GM19193 (cell line): ENCODE results near the gene MDK.

Source experiments
- POLR2A ChIP-seq: IDR thresholded peaks from 4 replicates; pipeline ENCODE4 v1.6.1; 2011; ENCODE audit not compliant: insufficient read depth, insufficient read length; ENCODE audit errors: extremely low read depth

Gene MDK

DNA sequence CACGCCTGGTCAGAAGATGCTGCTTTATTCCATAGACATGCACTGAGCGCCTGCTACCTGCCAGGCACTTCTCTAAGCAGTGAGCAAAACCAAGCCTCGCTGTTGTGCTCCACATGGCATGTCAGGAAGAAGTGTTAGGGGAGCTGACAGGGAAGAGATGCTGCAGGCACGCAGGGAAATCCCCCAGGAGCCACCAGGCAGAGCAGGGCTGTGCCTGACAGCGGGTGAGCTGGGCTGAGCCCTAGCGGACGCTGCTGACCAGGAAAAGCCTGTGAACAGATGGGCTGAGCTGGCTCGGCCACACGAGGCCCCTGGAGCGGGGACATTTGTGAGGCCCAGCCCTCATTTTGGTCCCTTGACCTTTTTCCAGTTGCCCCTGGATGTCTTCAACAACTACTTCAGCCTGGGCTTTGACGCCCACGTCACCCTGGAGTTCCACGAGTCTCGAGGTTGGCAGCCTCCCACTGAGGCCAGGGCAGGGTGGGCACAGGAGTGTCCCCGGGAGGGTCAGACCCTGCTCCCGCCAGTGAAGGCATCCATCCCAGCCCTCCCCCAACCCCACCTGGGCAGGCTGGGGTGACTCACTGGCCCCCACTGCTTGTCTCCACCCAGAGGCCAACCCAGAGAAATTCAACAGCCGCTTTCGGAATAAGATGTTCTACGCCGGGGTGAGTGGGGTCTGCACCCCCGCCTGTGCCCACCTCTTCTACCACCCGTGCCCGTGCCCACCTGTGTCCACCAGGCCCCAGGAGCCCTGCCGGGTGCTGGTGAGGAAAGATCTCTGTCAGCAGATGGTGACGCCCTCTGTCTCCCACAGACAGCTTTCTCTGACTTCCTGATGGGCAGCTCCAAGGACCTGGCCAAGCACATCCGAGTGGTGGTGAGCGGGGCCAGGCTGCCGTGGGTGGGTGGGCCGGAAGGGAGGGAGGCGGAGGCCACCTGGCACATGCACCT lies 7.4 kb upstream of the MDK start:
- no peak for TF ChIP-seq POLR2A

DNA sequence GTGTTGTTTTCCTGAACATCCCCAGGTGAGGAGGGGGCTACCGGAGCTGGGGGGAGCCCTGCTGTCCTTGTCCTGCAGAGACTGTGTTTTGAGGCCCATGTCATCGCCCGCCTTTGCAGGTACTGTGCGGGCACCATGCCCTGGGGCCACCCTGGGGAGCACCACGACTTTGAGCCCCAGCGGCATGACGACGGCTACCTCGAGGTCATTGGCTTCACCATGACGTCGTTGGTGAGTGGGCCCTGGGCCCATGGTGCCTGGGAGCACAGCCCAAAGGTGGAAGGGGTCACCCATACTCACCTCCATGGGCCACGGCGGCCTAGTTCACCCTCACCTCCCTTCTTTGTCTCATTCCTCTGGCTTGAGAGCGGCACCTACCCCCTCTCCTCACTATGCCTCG lies 6.7 kb upstream of the MDK start:
- TF ChIP-seq POLR2A: no peak

DNA sequence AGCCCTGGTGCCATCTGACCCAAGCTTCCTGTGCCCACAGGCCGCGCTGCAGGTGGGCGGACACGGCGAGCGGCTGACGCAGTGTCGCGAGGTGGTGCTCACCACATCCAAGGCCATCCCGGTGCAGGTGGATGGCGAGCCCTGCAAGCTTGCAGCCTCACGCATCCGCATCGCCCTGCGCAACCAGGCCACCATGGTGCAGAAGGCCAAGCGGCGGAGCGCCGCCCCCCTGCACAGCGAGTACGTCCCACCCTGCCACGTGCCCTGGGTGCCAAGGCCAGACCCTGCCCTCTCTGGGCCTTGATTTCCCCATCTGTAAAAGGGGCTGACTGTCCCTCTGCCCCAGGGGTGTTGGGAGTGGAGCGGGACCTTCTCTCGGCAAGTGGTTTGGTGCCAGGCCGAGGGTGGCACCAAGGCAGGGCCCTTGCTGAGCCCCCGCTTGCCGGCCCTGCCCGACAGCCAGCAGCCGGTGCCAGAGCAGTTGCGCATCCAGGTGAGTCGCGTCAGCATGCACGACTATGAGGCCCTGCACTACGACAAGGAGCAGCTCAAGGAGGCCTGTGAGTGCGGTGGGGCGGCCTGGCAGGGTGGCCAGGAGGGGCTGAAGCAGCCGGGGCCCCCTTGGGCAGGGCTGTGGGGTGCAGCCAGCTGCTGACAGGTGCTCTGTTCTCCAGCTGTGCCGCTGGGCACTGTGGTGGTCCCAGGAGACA lies 5.9 kb upstream of the MDK start:
- no peak for TF ChIP-seq POLR2A

DNA sequence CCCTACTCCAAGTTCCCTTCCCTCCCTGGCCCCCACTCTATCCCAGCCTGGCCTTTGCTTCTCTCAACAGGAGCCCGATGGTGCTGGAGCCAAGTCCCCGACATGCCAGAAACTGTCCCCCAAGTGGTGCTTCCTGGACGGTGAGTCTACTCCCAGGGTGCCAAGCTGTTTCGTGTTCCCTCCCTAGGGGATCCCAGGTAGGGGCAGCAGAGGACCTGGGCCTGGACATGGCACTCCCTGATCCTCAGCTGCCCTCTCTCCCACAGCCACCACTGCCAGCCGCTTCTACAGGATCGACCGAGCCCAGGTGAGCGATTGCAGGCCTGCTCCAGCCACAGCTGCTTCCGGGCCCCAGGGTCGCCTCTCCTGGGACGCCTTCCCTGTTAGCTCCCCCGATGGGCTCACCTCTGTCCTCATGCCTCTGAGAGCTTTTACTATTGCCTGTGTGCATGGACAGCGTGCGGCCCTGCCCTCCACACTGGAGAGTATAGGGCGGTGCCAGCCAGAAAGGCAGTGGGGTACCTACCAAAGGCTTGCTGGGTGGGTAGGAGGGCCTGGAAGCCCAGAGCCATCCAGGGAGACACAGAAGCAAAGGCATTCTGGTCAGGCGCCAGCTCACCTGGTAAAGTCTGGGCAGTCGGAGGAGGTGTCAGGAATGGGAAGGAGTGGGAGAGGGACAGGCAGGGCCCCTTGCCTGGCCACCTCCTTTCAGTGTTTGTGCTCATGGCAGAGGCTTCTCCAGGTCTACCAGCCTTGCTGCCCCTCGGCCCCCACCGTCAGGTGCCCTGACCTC lies 5.0 kb upstream of the MDK start:
- TF ChIP-seq POLR2A: no peak

DNA sequence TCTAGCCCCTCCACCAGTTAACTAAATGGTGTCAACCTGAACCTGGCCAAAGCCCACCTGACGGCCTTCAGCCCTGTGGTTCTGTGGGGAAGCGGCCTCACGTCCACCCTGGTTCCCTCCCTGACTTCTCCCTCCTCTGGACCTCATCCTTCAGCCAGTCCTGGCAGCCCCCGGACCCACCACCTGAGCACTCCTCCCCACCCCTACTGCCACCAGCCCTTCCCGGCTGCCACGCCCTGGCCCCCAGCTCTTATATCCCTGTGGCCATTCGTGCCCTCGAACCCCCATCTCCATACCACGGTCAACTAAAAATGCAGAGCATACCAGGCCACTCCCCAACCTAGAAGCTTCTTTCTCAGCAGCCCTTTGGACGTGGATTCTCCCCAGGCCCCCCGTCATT lies 4.2 kb upstream of the MDK start:
- no peak for TF ChIP-seq POLR2A

DNA sequence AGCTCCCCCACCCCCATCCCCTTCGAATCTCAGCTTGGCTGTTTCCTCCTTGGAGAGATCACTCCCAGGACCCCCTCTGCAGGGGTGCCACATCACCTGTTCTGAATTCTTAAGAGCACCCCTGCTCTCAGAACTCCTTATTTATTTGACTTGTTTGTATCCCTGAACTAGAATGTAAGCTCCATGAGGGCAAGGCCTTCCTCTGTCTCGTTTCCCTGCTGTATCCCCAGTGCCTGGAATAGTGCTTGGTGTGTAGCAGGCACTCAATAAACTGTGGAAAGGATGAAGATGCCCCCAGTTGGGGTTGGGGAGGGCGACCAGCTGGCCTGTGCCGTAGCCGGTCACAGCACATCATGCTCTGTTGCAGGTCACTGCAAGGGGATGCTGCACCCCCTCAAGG lies 3.6 kb upstream of the MDK start:
- TF ChIP-seq POLR2A: no peak

DNA sequence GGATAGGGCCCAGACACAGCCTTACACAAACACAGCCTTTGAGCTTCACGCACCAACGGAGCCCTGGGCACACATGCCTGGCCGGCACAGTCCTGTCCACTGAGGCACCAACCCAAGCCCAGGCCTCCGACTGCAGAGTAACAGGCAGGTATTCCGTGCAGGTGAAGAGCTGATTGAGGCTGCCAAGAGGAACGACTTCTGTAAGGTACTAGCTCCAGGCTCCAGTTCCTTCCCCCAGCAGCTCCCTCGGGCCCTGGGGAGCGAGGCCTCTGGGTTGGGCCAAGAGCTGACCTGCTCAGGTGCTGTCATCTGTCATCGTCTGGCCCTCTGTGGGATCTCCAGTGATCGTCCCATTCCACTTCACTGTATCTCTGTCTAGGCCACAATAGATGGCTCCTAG lies 3.2 kb upstream of the MDK start:
- TF ChIP-seq POLR2A: no peak

DNA sequence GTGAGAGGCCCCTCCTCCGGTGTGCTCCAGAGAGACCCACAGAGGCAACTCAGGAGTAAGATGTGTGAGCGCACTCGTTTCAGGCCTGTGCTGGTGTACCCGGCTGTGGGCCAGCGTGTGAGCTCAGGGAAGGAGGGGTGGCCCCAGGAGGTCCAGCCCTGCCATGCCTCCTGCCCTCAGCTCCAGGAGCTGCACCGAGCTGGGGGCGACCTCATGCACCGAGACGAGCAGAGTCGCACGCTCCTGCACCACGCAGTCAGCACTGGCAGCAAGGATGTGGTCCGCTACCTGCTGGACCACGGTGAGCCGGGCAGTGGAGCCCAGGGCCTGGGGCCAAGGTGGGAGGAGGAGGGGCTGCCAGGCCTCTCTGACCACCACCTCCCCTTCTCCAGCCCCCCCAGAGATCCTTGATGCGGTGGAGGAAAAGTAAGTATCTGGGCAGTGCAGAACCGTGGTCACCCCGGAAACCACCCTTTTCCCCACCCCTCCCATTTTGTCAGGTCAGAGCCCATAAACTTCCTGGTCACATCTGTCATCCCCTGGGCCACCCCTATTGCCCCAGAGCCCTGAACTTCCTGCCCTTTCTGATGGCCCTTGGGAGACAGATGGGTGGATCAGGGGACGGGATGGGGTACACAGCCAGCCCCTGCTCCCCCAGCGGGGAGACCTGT lies 2.5 kb upstream of the MDK start:
- no peak for TF ChIP-seq POLR2A

DNA sequence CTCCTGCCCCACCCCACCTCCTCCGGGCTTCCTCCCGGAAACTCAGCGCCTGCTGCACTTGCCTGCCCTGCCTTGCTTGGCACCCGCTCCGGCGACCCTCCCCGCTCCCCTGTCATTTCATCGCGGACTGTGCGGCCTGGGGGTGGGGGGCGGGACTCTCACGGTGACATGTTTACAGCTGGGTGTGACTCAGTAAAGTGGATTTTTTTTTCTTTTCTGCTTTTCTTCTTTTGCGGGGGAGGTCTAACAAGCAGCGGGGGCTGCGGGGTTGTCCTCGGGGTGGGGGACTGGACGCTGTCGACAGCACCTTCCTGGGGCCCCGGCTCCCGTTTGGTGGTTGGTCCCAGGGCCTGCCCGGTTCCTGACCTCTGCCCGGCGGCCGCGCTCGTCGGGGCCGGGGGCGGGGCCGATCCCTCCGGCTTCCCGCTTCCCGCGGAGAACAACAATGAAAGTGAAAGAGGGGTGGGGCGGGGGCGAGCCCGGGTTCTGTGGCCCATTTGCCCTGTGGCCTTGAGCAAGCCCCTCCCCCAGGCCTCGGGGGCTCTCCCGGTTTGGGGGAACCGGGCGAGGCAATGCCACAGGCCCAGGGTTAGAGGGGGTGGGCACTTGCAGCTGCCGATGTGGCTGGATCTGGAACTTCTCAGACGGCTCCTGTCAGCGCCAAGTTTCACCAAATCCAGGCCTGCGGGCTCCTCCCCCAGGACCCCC lies 975 bp upstream of the MDK start:
- no peak for TF ChIP-seq POLR2A

DNA sequence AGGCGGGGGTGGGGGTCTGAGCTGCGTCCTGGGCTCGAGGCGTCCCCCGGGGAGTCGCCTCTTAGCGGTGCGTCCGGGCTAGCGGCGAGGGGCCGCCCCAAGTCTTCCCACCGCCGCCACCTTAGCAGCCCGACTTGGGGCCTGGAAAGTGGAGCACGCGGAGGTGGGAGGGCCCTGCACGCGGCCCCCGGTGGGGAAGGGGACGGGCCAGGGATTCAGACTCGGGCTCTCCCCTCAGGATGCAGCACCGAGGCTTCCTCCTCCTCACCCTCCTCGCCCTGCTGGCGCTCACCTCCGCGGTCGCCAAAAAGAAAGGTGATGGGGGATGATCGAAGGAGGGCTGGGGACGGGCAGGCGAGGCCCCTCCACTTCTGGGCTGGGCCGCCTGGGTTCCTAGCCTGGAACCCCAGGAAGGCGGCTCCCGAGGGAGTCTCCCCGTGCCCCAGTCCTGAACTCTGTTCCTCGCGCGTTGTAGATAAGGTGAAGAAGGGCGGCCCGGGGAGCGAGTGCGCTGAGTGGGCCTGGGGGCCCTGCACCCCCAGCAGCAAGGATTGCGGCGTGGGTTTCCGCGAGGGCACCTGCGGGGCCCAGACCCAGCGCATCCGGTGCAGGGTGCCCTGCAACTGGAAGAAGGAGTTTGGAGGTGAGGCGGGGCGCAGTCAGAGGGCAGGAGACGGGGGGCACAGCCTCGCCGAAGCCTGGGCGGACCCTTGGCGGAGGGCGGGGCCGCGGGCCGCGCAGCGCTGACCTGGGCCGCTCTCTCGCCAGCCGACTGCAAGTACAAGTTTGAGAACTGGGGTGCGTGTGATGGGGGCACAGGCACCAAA lies 563 bp downstream of the MDK start:
- TF ChIP-seq POLR2A: no peak

DNA sequence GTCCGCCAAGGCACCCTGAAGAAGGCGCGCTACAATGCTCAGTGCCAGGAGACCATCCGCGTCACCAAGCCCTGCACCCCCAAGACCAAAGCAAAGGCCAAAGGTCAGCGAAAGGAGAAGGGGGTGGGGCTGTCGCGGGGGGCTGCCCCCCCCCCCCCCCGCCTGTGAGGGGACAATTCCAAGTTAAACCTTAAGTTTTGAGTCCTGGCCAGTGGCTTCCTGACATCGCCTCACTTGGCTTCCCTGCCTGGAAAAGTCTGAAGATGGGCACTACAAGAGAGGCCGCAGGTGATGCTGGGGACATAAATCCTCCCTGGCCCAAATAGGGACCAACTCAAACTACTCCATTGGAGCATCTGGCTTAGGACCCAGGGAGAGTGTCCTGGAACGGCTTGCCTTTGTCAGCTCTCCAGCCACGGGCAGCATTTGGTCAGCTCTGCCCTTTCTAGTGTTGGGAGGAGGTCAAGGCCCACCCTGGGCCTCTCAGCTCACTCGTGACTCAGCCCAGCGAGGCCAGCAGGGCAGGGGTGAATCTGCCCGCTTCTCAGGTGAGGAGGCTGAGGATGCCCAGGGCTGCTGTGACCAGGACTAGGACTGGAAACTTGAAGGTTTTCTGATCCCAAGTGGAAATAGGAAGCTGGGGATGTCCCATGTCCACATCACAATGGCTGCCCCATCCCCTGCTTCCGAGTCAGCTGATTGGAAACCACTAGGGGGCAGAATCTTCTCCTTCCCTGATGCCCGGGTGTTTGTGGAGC lies 1.4 kb downstream of the MDK start:
- TF ChIP-seq POLR2A: no peak

DNA sequence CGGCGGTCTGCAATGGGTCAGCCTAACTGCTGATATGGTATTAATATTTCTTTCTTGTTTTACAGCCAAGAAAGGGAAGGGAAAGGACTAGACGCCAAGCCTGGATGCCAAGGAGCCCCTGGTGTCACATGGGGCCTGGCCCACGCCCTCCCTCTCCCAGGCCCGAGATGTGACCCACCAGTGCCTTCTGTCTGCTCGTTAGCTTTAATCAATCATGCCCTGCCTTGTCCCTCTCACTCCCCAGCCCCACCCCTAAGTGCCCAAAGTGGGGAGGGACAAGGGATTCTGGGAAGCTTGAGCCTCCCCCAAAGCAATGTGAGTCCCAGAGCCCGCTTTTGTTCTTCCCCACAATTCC lies 1.9 kb downstream of the MDK start:
- no peak for TF ChIP-seq POLR2A

DNA sequence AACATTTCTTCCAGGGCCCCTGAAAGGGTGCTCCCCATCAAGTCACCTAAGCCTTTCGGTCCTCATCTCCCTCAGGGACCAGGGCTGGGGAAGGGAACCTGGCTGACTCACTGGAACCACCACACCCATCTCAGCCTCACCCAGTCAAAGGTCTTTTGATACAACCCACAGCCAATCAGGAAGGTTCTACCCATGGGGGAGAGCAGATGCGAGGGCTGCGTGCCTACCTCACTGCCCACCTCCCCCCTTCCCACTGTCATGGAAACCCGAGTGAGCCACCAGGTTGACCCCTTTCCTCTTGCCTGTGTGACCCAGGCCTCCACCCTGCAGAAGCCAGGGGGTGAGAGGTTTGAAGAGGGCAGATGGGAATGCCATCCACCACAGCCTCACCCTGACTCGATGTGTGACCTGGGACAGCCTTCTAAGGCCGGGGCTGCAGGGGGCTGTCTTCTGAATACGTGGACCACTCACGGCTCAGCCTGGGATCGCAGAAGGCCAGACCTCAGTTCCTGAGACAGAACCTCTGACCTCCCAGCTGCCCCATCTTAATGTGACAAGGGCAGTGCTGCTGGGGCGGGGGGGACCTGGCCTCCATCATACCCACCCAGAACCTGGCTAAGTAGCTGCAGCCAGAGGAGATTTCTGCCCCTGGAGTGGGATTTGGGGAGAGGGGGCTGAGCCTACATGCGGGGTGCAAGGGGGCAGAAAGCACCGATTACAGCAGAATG lies 2.7 kb downstream of the MDK start:
- TF ChIP-seq POLR2A: no peak
